DMS153 treated with DMSO at 0.1 percent for 48 hours (cell line): ENCODE measurements around the gene C22orf39.
A peak's percentile ranks its signal among the peaks of the same experiment; 100 is the strongest.

Experiments used
- DNase-seq: peaks from one replicate; lab custom pipeline; 2025; ENCODE audit not compliant: unreplicated experiment; lab: John Stamatoyannopoulos, UW

Gene C22orf39, protein sequence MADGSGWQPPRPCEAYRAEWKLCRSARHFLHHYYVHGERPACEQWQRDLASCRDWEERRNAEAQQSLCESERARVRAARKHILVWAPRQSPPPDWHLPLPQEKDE

GRCh38 chr22:19447330-19448075 lies at the start of gene C22orf39:
C22orf39 (minus strand) TSS chr22:19447711; CDS start chr22:19447688, 23 bp downstream.
- peak; percentile 90 for DNase-seq

DNA sequence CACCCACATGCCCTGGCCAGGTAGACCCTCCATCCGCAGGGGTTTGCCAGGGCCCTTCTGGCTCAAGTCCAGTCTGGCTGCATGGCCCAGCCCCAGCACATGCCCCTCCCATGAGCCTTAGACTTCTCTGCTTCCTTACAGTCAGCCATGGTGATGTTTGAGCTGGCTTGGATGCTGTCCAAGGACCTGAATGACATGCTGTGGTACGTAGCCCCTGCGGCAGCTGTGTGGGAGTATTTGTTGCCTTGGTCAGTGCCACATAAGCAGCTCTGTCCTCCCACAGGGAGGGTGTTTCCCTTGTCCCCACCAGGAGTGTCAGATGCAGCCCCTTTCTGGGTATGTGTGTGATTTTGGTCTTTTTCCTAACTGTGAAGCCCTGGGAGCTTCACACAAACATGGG lies 49.7 kb upstream of the C22orf39 start:
- DNase-seq: no peak

DNA sequence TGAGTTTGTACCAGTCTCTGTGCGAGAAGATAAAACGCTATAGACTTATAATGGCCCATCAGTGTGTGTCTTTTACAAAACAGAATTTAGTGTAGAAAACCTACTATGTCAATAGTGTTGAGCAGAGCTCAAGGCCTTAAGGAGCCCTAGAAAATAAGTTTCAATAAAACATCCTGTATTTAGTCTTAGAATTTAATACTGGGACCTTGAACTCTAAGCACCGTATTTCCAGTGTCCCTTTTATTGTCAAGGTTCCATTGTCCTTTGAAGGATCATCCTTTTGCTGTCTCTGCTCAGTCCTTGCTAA lies 48.8 kb upstream of the C22orf39 start:
- no peak for DNase-seq

DNA sequence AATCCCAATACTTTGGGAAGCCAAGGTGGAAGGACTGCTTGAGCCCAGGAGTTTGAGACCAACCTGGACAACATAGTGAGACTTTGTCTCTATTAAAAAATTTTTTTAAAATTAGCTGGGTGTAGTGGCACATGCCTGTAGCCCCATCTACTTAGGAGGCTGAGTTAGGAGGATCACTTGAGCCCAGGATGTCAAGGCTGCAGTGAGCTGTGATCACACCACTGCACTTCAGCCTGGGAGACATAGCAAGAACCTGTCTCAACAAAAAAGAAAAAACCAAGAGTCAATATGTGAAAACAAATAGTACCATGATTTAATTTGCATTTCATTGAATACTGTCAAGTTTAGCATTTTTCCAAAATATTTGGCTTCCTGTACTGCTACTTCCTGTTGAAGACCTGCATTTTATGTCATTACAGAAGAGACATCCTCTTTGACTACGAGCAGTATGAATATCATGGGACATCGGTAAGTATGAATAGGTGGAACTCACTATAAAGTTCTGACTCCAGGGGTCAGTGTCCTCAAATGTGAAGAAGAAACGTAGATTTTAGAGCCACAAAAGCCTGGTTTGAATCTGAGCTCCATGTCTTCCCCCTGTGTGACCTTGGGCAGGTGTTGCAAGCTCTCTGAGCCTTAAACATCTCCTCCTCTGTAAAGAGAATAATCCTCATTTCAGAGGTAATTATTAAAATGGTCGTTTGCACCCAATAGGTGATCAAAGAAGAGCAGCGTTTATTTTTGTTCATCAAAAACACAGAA lies 48.2 kb upstream of the C22orf39 start:
- no peak for DNase-seq

DNA sequence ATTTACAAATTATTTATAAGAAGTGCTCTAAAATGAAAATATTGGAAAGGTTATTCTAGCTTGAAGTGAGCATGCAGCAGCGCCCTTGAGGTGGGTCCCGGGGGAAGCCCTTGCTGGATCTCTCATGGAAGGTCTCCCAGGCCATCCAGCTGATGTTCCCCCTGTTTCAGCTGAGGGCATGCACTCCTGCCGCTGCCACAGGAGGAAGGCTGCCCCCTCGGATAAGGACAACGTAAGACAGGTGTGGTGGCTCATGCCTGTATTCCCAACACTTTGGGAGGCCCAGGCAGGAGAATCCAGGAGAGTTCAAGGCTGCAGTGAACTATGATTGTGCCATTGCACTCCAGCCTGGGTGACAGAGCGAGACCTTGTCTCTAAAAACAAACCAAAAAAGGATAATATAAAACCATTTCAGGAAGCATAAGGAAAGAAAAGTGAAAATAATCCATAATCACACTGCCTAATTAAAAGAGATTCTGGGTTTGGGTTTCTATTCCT lies 47.2 kb upstream of the C22orf39 start:
- no peak for DNase-seq

DNA sequence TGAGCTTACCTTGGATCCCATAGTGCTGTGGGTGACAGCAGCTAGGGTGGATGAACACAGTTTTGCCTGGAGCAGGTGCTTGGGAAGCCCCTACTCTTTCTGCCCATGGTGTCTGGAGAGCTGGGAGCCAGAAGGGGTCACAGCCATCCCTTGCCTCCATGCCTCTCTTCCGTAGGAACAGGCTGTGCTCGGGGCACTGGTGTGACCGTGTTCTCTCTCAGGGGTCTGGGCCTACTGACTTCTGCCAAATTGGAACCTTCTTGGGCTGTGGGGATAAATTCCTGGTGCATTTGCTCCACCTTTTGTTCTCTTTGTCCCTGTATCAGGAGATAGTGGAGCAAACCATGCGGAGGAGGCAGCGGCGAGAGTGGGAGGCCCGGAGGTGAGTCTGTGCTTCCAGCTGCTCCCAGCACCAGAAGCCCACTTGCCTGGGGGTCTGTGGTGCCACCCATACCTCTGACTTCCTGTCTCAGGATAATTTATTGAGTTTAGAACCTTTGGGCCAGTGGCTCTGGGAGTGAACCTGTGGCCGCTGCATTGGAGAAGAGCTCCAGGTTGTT lies 46.6 kb upstream of the C22orf39 start:
- DNase-seq: no peak

DNA sequence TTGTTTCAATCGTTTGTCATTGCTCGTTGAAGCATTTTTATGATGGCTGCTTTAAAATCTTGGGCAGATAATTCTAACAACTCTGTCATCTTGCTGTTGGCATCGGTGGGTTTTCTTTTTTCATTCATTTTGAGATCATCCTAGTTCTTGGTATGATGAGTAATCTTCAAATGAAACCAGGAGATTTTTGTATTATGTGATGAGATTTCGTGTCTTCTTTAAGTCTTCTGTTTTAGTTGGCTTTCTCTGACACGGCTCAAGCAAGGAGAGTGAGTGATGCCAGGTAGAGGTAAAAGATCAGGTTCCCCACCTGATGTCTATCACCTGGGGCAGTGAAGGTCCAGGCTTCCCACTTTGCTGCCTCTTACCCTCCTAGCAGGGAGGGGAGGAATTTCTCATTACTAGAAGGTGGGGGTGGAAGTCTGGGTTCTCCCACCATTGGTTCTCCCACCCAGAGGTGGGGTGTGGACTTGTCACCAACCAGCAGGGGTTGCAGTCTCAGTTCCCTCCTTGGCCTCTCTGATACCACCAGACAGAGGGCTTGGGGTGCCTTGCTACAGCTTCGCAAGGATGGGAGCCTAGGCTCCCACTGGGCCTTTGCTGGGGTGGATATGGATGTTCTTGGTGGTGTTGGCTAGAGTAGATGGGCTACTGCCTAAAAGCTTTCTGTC lies 45.1 kb upstream of the C22orf39 start:
- DNase-seq: no peak

DNA sequence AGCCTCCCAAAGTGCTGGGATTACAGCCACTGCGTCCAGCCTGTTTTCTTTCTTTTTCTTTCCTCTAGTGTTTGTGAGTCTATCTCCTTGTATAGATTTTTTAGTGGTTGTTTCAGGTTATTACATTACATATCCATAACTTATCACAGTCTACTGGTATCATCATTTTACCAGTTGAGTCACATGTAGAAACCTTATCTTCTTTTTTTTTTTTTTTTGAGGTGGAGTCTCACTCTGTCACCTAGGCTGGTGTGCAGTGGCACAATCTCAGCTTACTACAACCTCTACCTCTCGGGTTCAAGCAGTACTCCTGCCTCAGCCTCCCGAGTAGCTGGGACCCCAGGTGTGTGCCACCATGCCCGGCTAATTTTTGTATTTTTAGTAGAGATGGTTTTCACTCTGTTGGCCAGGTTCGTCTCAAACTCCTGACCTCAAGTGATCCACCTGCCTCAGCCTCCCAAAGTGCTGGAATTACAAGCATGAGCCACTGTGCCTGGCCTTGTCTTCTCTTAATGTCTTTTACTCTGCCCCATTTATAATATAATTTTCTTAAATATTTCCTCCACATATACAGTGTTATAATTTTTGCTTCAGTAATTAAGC lies 43.2 kb upstream of the C22orf39 start:
- no peak for DNase-seq

DNA sequence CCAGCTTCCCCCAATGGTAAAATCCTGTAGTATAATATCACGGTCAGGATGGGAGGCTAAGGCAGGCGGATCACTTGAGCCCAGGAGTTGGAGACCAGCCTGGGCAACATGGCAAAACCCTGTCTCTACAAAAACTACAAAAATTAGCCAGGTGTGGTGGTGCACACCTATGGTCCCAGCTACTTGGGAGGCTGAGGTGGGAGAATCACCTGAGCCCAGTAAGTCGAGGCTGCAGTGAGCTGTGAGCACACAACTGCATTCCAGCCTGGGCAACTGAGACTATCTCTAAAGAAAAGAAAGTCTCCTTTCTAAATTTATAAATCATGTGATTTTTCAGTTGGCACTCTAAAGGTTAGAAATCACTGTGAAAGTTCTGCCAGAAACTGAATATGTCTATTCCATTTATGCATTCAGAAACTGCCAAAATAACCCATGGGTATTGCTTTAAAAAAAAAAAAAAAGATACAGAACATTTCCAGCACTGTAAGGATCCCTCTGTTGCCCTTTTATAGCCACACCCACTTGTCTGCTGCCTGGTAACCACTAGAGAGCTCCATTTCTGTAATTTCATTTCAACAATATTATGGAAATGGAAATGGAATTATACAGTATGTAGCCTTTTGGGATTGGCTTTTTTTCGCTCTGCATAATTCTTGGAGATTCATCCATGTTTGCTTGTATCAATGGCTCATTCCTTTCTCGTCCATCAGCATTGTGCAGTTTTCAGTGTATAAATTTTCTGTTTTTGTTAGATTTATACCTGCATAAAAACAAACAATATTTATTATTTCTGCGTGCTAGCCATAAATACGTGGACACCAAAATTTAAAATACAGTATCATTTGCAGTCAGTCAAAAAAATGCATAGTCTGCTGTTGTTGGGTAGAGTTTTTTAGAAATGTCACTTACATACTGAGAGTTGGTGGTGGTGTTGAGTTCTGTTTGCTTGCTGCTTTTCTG lies 41.7 kb upstream of the C22orf39 start:
- no peak for DNase-seq

DNA sequence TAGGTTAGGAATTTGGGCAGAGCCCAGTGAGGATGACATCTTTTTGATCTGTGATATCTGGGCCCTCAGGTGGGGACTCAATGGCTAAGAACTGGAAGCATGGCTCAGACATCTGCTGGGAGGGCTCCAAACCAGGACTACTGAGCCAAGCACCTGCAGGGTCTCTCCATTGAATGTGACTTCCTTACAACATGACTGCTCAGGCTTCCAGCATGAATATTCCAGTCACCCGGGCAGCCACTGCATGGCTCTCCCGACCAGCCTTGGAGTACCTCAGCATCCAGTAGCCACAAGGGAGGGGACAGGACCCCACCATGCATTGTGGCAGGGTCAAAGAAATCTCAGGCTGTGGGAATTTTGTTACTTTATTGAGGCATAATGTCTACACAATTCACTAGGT lies 40.8 kb upstream of the C22orf39 start:
- DNase-seq: no peak

DNA sequence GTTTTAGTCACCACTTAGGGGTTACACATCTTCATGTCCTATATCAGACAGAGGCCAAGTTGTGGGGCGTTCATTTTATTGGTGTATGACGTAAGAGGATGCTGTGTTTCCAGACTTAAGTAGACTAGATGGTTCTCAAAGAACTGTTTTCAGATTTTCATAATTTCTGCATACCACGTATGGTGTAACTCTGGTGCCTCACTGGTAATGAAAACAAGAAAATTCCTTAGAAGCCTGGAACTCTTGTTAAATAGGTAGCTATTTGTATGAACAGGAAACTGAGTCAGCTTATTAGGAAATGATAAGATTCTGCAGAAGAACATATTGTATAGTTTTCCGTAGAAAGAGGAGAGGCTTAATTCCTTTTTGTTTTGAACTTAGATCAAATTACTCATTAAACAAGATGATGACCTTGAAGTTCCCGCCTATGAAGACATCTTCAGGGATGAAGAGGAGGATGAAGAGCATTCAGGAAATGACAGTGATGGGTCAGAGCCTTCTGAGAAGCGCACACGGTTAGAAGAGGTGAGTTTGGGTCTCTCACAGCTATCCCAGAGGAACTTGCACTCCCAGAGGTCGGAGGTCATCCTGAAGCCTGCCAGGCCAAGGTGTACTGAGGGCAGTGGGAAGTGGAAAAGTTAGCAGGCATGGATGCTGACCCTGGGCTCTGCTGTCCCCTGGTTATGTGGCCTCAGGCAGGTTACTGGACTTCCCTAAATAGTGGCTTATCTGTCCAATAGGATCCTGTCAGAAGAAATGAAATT lies 36.2 kb upstream of the C22orf39 start:
- DNase-seq: no peak

- no peak for DNase-seq
Measured at GRCh38 chr22:19482297-19482696, 34.8 kb upstream of the C22orf39 start.

DNA sequence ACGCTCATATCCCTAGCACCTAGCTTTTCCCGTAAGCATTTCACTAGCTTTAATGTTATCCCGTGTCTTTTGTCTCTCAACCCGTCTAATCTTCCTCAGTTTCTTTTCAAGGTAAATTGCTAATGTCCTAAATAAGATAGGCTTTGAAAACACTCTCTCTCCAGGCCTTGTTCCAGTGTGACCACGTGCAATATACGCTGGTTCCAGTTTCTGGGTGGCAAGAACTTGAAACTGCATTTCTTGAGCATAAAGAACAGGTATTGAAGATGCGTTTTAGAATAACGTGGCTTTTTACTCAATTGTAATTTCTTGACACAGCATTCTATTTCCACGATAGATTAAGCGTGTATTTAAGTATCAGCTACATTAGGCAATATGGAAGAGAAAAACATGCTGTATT lies 33.3 kb upstream of the C22orf39 start:
- no peak for DNase-seq

GRCh38 chr22:19480173-19480568 lies 32.7 kb upstream of the C22orf39 start:
- DNase-seq: no peak

DNA sequence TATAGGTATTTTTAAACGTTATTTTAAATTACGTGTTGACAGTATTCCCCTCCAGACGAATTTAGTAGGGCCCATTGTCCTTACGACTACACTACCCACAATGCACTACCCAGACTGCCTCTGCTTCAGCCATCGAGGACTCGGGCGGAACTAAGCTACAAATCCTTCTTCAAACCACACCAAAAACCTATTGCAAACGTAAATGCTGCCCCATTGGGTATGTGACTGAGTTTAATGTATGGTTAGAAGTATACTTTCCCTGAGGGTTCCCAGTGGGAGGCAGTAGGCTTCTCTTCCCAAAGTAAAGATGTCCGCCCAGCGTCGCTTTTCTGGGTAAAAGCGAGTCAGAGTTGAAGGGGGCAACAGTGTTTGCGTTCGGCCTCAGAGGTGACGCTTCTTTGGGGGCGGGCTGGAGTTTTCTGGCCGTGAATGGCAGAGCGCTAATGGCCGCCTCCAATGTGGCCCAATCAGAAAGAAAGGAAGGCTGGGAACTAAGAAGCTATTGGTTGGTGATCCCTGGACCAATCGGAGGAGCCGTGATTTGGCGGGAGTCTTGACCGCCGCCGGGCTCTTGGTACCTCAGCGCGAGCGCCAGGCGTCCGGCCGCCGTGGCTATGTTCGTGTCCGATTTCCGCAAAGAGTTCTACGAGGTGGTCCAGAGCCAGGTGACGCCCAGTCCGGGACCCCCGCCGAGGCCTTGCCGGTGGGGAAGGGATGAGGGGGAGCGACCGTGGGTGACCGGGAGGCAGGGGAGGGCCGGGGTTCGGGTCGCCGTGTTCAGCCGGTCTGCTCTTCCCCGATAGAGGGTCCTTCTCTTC lies 32.1 kb upstream of the C22orf39 start, which contains the start of gene CDC45:
Gene CDC45, plus strand, starts transcription at position 566 of the 818 bp plus-strand sequence. Its CDS starts 49 bp downstream, at position 615.
- DNase-seq: peak; percentile 99

DNA sequence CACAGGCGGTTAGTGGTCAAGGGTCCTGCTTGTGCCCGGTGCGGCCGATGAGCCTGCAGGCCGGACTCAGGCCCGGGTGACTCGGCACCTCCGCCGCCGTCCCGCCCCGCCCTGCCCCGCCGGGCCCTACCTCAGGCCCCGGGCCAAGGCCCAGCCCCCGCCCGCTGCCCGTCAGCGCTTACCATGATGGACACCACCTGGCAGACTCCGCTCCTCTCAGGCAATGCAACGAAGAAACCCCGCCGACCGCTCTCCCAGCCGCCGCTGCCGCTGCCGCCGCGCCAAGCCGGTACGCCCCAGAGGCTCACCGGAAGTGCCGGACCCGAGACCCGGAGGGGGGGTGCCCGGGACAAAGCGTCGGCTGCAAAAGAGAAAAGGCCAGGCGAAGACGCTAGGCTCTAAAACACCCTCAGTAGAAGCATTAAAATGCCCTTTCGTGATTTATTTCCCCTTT lies 31.4 kb upstream of the C22orf39 start, which contains the start of gene UFD1:
Gene UFD1, minus strand, starts transcription at position 293 of the 454 bp plus-strand sequence. Its CDS starts 108 bp downstream, at position 185.
- DNase-seq: no peak

DNA sequence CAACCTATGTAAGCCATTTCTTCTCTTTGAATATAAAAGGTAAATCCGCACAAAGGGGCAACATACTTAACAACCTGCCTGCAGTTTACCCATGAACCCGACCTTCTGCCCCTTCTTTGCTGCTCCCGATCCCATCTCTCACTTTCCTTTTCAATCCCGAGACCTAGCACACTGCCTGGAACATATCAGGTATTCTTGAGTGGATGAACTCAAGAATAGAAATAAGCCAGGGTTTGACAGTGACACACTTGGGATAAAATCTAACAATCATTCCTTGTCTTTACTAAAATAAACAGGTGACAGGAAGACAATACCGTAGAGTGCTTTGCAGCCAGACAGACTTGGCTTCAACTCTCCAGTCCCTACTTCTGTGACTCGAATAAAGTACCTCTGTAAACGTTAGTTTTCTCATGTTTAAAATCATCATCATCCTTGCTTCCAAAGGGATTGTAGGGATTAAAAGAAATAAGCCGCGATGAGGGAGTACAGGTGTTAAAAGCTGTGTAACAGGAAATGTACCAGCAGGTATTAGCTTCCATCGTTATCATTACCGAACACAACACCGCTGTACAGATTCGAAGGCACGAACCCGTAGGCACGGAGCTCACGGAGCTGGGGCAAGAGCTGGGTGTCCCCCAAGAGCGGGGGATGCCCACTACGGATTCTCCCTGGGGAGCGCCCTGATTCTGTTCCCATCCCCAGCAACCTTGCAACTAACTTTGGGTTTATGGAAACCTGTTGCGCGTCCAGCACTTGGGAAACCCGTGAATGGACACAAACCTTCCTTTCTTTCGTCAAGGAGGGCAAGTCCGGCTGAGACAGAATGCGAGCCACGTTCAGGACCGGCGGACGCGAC lies 30.8 kb upstream of the C22orf39 start:
- no peak for DNase-seq
